ENCODE data around the gene PKP3.
A peak's percentile ranks its signal among the peaks of the same experiment; 100 is the strongest.
"Not testable (repeated sequence)": the region's sequence is repeated elsewhere in the genome, so short reads cannot be mapped to it uniquely, and the experiment has no call there.

PKP3 gene, protein sequence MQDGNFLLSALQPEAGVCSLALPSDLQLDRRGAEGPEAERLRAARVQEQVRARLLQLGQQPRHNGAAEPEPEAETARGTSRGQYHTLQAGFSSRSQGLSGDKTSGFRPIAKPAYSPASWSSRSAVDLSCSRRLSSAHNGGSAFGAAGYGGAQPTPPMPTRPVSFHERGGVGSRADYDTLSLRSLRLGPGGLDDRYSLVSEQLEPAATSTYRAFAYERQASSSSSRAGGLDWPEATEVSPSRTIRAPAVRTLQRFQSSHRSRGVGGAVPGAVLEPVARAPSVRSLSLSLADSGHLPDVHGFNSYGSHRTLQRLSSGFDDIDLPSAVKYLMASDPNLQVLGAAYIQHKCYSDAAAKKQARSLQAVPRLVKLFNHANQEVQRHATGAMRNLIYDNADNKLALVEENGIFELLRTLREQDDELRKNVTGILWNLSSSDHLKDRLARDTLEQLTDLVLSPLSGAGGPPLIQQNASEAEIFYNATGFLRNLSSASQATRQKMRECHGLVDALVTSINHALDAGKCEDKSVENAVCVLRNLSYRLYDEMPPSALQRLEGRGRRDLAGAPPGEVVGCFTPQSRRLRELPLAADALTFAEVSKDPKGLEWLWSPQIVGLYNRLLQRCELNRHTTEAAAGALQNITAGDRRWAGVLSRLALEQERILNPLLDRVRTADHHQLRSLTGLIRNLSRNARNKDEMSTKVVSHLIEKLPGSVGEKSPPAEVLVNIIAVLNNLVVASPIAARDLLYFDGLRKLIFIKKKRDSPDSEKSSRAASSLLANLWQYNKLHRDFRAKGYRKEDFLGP

GRCh38 chr11:394034-394857 is at the start of gene PKP3:
PKP3 (plus strand) TSS chr11:394209; CDS start chr11:394293, 84 bp downstream.
- DNase-seq = no peak

GRCh38 chr11:344836-345578 is 49.0 kb upstream of the PKP3 start:
- no peak for DNase-seq

DNA sequence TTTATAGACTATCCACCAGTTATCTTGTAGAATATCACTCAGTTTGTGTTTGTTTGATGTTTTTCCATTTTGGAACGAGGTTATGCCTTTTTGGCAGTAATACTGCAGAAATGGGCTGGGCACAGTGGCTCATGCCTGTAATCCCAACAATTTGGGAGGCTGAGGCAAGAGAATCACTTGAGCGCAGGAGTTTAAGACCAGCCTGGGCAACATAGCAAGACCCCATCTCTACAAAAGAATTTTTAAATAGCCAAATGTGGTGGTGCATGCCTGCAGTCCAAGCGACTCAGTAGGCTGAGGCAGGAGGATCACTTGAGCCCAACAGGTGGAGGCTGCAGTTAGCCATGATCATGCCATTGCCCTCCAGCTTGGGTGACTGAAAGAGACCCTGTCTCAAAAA is 47.5 kb upstream of the PKP3 start:
- DNase-seq = no peak

DNA sequence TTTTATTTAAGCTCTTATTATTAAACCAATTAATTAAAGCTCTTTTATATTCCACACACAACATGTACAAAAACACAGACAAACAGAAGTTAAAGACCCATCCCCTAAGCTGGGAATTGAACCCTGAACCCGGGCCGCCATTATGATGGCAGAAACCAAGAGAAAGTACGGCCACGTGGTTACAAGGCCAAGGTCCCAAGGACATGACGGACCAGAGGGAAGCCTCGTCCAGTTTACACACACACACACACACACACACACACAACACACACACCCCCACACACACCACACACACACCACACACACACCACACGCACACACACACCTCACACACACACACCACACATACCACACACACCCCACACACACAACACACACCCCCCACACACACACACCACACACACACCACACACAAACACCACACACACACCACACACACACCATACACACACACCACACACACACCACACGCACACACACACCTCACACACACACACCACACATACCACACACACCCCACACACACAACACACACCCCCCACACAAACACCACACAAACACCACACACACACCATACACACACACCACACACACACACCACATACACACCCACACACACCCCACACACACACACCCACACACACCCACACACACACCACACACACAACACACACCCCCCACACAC is 44.6 kb upstream of the PKP3 start:
- DNase-seq = not testable (repeated sequence)

DNA sequence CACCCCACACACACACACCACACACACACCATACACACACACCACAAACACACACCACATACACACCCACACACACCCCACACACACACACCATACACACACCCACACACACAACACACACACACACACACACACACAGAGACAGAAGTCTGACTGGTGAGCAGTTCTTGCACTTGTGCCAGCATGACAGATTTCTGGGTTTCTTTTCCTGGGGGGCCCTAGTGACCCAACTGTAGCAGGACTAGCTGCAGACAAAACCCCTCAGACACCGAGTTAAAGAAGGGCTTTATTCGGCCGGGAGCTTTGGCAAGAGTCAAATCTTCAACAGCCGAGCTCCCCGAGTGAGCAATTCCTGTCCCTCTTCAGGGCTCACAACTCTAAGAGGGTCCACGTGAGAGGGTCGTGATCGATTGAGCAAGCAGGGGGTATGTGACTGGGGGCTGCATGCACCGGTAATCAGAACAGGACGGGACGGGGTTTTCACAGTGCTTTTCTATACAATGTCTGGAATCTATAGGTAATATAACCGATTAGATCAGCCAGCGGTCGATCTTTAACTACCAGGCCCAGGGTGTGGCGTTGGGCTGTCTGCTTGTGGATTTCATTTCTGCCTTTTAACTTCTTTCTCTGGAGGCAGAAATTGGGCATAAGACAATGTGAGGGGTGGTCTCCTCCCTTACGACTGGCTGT is 43.8 kb upstream of the PKP3 start:
- not testable (repeated sequence) for DNase-seq

DNA sequence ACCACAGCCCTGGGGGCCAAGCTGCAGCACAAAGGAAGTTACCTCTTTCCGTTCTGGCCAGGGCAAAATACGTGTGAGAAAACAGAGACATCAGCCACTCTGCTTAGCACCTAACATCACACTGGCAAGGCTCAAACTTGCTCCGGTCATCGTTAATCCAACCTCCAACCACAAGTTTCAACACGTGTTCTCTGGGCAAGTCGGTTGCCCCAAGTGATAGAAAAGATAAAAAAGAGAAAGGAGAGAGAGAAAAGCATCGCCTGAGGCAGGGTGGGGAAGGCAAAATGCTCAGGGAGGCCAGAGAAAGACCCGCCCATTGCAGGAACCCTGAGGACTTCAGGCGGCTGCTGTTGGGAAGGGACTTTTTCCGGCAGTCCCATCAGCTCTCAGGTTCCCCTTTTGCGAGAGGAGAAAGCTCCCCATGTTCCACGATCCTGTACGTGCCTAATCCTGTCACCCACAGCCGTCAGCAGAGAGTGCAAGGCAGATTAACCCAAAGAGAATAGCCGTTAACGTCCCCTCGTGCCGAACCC is 43.2 kb upstream of the PKP3 start:
- DNase-seq = no peak

DNA sequence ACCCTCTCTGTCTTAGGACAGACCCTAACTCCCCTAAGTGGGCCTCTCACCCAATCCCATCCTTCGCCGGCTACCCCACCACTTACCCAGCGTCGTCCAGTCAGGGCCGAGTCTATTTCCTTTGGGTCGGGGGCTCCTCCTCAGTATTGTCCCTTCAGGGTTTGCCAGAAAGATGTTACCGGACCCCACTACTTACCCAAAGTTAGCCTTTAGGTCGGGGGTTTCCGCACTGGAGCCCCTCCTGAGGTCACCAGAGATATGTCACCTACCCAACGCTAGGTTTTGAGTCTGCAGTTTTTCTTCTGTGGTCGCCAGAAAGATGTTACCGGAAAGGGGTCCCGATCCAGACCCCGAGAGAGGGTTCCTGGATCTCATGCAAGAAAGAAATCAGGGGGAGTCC is 42.6 kb upstream of the PKP3 start:
- DNase-seq = no peak

- no peak for DNase-seq
Observed at GRCh38 chr11:352456-353031, 41.5 kb upstream of the PKP3 start.

GRCh38 chr11:353179-353873 is 40.7 kb upstream of the PKP3 start:
- DNase-seq = no peak

GRCh38 chr11:355581-356458 is 38.2 kb upstream of the PKP3 start:
- DNase-seq = peak; percentile 62

- no peak for DNase-seq
Observed at GRCh38 chr11:356610-357009, 37.4 kb upstream of the PKP3 start.

- no peak for DNase-seq
Observed at GRCh38 chr11:357582-357981, 36.4 kb upstream of the PKP3 start.

DNA sequence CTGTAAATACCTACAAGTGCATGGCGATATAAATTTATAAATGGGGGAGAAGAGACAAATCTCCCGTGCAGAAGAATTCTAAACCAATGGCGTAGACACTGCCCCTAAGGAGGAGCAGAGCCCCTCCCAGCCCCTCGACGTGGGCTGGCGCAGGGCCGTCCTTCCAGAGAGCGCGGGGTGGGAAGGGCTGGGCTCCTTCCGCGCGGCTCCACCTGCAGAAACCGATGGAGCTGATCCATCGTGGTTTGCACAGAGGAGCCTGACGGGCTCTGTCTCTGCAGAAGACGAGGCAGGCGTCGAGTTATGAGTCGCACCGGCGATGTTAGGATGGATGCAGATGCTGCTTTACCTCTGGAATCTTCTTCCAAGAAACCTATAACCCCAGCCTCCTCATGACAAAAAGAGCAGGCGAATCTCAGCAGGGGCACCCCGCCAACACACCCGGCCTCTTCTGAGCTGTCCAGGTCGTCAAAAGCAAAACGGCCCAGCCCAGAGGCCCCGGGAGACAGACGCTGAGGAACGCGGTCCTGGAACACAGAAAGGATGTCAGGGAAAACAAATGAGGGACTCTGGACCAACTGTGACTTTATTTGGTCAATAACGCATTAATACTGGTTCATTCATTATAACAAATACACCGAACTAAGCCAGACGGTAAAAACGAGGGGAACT is 35.7 kb upstream of the PKP3 start:
- DNase-seq = no peak

DNA sequence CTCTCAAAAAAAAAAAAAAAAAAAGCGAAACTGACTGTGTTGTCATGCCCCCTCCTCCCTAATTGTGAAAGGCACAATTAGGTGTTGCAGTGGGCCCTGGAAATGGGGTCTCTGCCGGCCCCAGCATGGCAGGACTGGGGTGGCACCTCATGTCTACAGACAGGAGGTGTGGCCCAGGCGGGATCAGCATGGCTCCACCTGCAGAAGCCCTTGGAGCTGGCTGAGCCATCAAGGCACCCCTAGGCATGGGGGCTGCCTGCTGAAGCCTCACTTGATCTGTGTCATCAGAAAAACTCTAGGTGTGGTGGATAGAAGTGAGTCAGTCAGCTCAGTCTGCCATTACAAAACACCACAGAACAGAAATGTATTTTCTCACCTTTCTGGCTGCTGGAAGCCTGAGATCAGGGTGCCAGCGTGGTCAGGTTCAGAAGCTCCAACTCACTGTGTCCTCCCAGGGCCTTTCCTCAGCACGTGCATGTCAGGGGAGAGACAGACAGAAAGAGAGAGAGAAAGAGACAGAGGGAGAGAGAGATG is 34.8 kb upstream of the PKP3 start:
- DNase-seq = no peak

DNA sequence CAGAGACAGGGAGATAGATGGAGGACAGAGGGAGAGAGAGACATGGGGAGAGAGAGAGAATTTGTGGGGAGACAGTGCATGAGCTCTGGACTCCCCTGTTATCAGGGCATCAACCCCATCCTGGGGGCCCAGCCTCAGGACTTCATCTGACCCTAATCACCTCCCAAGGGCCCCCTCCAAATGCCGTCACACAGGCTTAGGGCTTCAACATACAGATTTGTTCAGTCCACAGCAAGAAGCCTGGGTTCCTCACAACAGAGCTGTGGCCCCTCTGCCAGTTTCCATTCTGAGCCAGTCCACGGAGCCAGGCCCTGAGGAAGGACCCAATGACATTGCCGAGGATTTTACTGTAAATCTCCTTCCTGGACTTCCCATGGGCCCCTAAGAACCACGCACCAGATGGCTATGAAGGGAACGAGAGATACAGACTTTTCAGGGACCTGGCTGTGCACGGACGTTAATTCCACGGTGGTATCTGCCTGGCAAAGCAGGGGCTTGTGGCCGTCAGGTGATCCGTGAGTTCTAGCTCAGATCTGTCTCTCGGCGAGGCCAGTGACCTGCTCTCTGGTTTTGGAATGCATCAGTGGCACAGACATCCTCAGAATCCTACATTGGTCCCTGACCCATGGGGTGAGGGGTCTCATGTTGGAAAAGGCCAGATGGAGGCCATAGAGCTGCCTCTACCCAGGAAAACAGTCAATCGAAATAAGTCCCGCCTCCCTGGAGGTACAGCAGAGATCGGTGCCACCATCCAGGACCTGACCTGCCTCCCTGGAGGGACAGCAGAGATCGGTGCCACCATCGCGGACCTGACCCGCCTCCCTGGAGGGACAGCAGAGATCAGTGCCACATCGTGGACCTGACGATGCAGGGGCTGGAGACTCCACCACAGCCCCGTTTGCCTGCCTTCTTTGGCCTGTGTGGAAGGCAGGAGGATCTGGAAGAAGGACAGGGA is 33.4 kb upstream of the PKP3 start:
- no peak for DNase-seq

DNA sequence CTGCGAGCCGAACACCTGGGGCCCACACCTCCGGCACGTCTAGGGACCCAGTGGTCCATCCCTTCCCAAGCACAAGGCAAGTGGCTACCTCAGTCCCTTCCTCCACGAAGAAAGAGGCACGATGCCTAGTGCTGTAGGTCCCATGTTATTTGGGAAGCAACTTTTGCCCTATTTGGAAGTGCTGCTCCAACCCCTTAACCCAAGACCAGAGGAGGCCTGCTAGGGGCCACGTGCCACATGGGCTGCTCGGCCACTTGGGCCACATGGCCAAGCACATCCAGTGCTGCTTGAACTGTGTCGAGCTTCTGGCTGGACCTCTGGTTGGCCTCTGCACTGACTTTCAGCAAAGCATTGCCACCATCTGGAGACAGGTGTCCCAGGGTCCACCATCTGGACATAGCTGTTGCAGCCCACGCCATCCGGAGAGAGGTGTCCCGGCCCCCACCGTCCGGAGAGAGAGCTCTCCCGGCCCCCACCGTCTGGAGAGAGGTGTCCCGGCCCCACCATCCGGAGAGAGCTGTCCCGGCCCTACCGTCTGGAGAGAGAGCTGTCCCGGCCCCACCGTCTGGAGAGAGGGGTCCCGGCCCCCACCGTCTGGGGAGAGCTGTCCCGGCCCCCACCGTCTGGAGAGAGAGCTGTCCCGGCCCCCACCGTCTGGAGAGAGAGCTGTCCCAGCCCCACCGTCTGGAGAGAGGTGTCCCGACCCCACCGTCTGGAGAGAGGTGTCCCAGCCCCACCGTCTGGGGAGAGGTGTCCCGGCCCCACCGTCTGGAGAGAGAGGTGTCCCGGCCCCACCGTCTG is 31.2 kb upstream of the PKP3 start:
- DNase-seq = no peak

Measured in cortex of kidney (tissue), 1 donor.